Type B pancreatic cell (in vitro differentiated cells): ENCODE measurements around the gene GPR18. TPM values are rescaled to one million over a fixed set of nuclear protein-coding genes. Genes with fewer than 3 reads are reported as not detected.

Experiments used
- DNase-seq: peaks from one replicate; pipeline ENCODE4 v3.0.0; 2021; ENCODE audit warnings: mixed read lengths; ENCODE audit not compliant: unreplicated experiment; ENCODE audit errors: extremely low spot score
- H3K27ac Mint-ChIP-seq: 2 replicates; pipeline ENCODE4 v1.8.0; 2021; ENCODE audit warnings: mild to moderate bottlenecking, mixed read lengths
- H3K27me3 Mint-ChIP-seq: 2 replicates; pipeline ENCODE4 v1.8.0; 2021; ENCODE audit warnings: mixed read lengths
- H3K36me3 Mint-ChIP-seq: 2 replicates; pipeline ENCODE4 v1.8.0; 2021; ENCODE audit warnings: mixed read lengths
- H3K4me1 Mint-ChIP-seq: one replicate; pipeline ENCODE4 v1.8.0; 2021; ENCODE audit warnings: mixed read lengths; ENCODE audit not compliant: unreplicated experiment
- H3K4me3 Mint-ChIP-seq: 2 replicates; pipeline ENCODE4 v1.8.0; 2021; ENCODE audit warnings: mild to moderate bottlenecking, mixed read lengths
- H3K9me3 Mint-ChIP-seq: 2 replicates; pipeline ENCODE4 v1.8.0; 2021; ENCODE audit warnings: mixed read lengths
- CTCF ChIP-seq: fragments of 200-600 bp; sonication (generic); conservative IDR thresholded peaks from 2 replicates; pipeline ENCODE4 v1.5.0; 2021; ENCODE audit warnings: antibody characterized with exemption, mild to moderate bottlenecking
- total RNA-seq: library from RNA; stranded (reverse); gene quantifications from 2 replicates; pipeline ENCODE4 v1.2.1, GENCODE V29; 2021; ENCODE audit warnings: low replicate concordance

Gene GPR18
- total RNA-seq, 1 donor from 2014 or later = not detected

- H3K27ac Mint-ChIP-seq = no peak overlapping the region
- no peak for TF ChIP-seq CTCF
- no peak overlapping the region for H3K4me3 Mint-ChIP-seq
- H3K36me3 Mint-ChIP-seq = peaks cover 16% of the 10 kb centered on the region
- DNase-seq = no peak
- H3K27me3 Mint-ChIP-seq = no peaks in the 10 kb centered on the region
- H3K9me3 Mint-ChIP-seq = no peaks in the 10 kb centered on the region
- no peaks in the 10 kb centered on the region for H3K4me1 Mint-ChIP-seq
These were observed 13.1 kb upstream of the GPR18 start for GRCh38 chr13:99271249-99271648.

GRCh38 chr13:99270518-99270917, 12.3 kb upstream of the GPR18 start:
- TF ChIP-seq CTCF = no peak
- H3K9me3 Mint-ChIP-seq = no peaks in the 10 kb centered on the region
- H3K27ac Mint-ChIP-seq = no peak overlapping the region
- DNase-seq = no peak
- H3K27me3 Mint-ChIP-seq = no peaks in the 10 kb centered on the region
- peaks cover 4% of the 10 kb centered on the region for H3K4me1 Mint-ChIP-seq
- no peak overlapping the region for H3K4me3 Mint-ChIP-seq
- H3K36me3 Mint-ChIP-seq = peaks cover 16% of the 10 kb centered on the region

- Mint-ChIP-seq H3K4me3 (no peak overlapping the region), H3K27ac (no peak overlapping the region), H3K9me3 (no peaks in the 10 kb centered on the region), H3K4me1 (peaks cover 10% of the 10 kb centered on the region), H3K36me3 (peaks cover 12% of the 10 kb centered on the region), H3K27me3 (no peaks in the 10 kb centered on the region)
- DNase-seq = no peak
- TF ChIP-seq CTCF = peak; percentile 76
These were observed 11.6 kb upstream of the GPR18 start for GRCh38 chr13:99269627-99270241.

- Mint-ChIP-seq H3K27me3 (no peaks in the 10 kb centered on the region), H3K27ac (no peak overlapping the region)
These were observed 10.6 kb upstream of the GPR18 start for GRCh38 chr13:99268822-99269221.

GRCh38 chr13:99267927-99268326, 9.7 kb upstream of the GPR18 start:
- Mint-ChIP-seq H3K4me3 (no peak overlapping the region), H3K36me3 (peaks cover 8% of the 10 kb centered on the region), H3K27me3 (no peaks in the 10 kb centered on the region), H3K4me1 (peaks cover 17% of the 10 kb centered on the region), H3K27ac (no peak overlapping the region), H3K9me3 (no peaks in the 10 kb centered on the region)
- no peak for TF ChIP-seq CTCF
- no peak for DNase-seq

More at GRCh38 chr13:99268822-99269221, 10.6 kb upstream of the GPR18 start:
- Mint-ChIP-seq H3K9me3 (no peaks in the 10 kb centered on the region), H3K4me1 (peaks cover 10% of the 10 kb centered on the region), H3K4me3 (no peak overlapping the region), H3K36me3 (peaks cover 12% of the 10 kb centered on the region)
- TF ChIP-seq CTCF = no peak
- no peak for DNase-seq
